Activated naive CD8-positive, alpha-beta T cell treated with anti-CD3 and anti-CD28 coated beads, Interleukin-2, amount 10 ng/mL, durations not matched to agents 7 days and 5 days (primary cell): ENCODE results near the gene ENTPD3. TPM values are rescaled to one million over a fixed set of nuclear protein-coding genes. Genes with fewer than 3 reads are reported as not detected.

Experiments used
- ATAC-seq: fragments of 150-1000 bp; cut with Tn5 transposase; one replicate; pipeline ENCODE4 v1.10.0; 2021; ENCODE audit warnings: low read depth, moderate library complexity
- POLR2A ChIA-PET: fragments of 350-600 bp; sonication (Branson Sonifier 250); formaldehyde crosslinking; loops from one replicate; lab custom pipeline; 2021; ENCODE audit warnings: antibody characterized with exemption; lab: Charles Lee
- DNase-seq: peaks from one replicate; pipeline ENCODE4 v3.0.0; 2021
- H3K27ac Mint-ChIP-seq: one replicate; pipeline ENCODE4 v1.8.0; 2022; ENCODE audit warnings: mild to moderate bottlenecking, mixed read lengths
- H3K27me3 Mint-ChIP-seq: one replicate; pipeline ENCODE4 v1.8.0; 2022; ENCODE audit warnings: mild to moderate bottlenecking, moderate library complexity, mixed read lengths
- H3K36me3 Mint-ChIP-seq: one replicate; pipeline ENCODE4 v1.8.0; 2021; ENCODE audit warnings: mild to moderate bottlenecking, mixed read lengths
- H3K4me1 Mint-ChIP-seq: one replicate; pipeline ENCODE4 v1.8.0; 2021; ENCODE audit warnings: mixed read lengths
- H3K4me3 Mint-ChIP-seq: one replicate; pipeline ENCODE4 v1.8.0; 2022; ENCODE audit warnings: mild to moderate bottlenecking, moderate library complexity, mixed read lengths
- H3K9me3 Mint-ChIP-seq: one replicate; pipeline ENCODE4 v1.8.0; 2021; ENCODE audit warnings: mixed read lengths
- total RNA-seq, 2 experiments: library from RNA; stranded (reverse); gene quantifications; one replicate each; pipeline ENCODE4 v1.2.3, GENCODE V29; 2021

The ENTPD3 gene
- total RNA-seq, 2 experiments from 2014 or later: not detected

GRCh38 chr3:40427045-40427669 is 40.2 kb downstream of the ENTPD3 start:
- DNase-seq: no peak
- no peak overlapping the region for H3K27ac Mint-ChIP-seq
- no peaks in the 10 kb centered on the region for H3K9me3 Mint-ChIP-seq
- no peak for ATAC-seq
- H3K36me3 Mint-ChIP-seq: no peaks in the 10 kb centered on the region
- no peaks in the 10 kb centered on the region for H3K27me3 Mint-ChIP-seq
- POLR2A ChIA-PET: no interaction called here
- peaks cover 6% of the 10 kb centered on the region for H3K4me1 Mint-ChIP-seq
- no peak overlapping the region for H3K4me3 Mint-ChIP-seq

GRCh38 chr3:40432793-40433192 is 45.8 kb downstream of the ENTPD3 start:
- H3K27ac Mint-ChIP-seq: no peak overlapping the region
- ATAC-seq (no peak), DNase-seq (no peak)
- no peaks in the 10 kb centered on the region for H3K9me3 Mint-ChIP-seq
- H3K27me3 Mint-ChIP-seq: no peaks in the 10 kb centered on the region
- H3K4me3 Mint-ChIP-seq: no peak overlapping the region
- POLR2A ChIA-PET: interaction anchor here (0.5 kb wide), 1 partner anchor 80 kb away, joined by 3 read pairs; no protein-coding TSS in a partner anchor
- H3K4me1 Mint-ChIP-seq: no peaks in the 10 kb centered on the region
- peaks cover 3% of the 10 kb centered on the region for H3K36me3 Mint-ChIP-seq

GRCh38 chr3:40437889-40438288 is 50.9 kb downstream of the ENTPD3 start:
- H3K4me1 Mint-ChIP-seq: no peaks in the 10 kb centered on the region
- no peak for ATAC-seq

GRCh38 chr3:40445062-40445461 is 58.1 kb downstream of the ENTPD3 start:
- Mint-ChIP-seq H3K4me3 (no peak overlapping the region), H3K27ac (no peak overlapping the region), H3K4me1 (no peaks in the 10 kb centered on the region), H3K9me3 (no peaks in the 10 kb centered on the region), H3K36me3 (peaks cover under 1% of the 10 kb centered on the region), H3K27me3 (no peaks in the 10 kb centered on the region)
- no peak for ATAC-seq
- POLR2A ChIA-PET: no interaction called here
- DNase-seq: no peak

More at GRCh38 chr3:40437889-40438288, 50.9 kb downstream of the ENTPD3 start:
- no peak for DNase-seq
- H3K27me3 Mint-ChIP-seq: no peaks in the 10 kb centered on the region
- POLR2A ChIA-PET: no interaction called here
- H3K36me3 Mint-ChIP-seq: peaks cover 3% of the 10 kb centered on the region
- no peak overlapping the region for H3K27ac Mint-ChIP-seq
- H3K9me3 Mint-ChIP-seq: no peaks in the 10 kb centered on the region
- no peak overlapping the region for H3K4me3 Mint-ChIP-seq

GRCh38 chr3:40445880-40446279 is 58.9 kb downstream of the ENTPD3 start:
- Mint-ChIP-seq H3K4me3 (no peak overlapping the region), H3K27me3 (no peaks in the 10 kb centered on the region), H3K27ac (no peak overlapping the region), H3K9me3 (no peaks in the 10 kb centered on the region), H3K36me3 (peaks cover 2% of the 10 kb centered on the region), H3K4me1 (no peaks in the 10 kb centered on the region)
- no peak for DNase-seq
- ATAC-seq: no peak
- POLR2A ChIA-PET: no interaction called here

GRCh38 chr3:40450438-40450837 is 63.5 kb downstream of the ENTPD3 start:
- no peaks in the 10 kb centered on the region for H3K27me3 Mint-ChIP-seq
- H3K4me1 Mint-ChIP-seq: peaks cover 18% of the 10 kb centered on the region
- no peak overlapping the region for H3K27ac Mint-ChIP-seq
- no peaks in the 10 kb centered on the region for H3K9me3 Mint-ChIP-seq
- POLR2A ChIA-PET: no interaction called here
- ATAC-seq: no peak
- no peak overlapping the region for H3K4me3 Mint-ChIP-seq
- peaks cover 2% of the 10 kb centered on the region for H3K36me3 Mint-ChIP-seq
- no peak for DNase-seq

- POLR2A ChIA-PET: interaction anchor here (1.6 to 2.9 kb wide), 2 partner anchors 31 to 54 kb away, joined by 6 to 14 read pairs; partner anchors contain the start of gene ZNF620
- no peaks in the 10 kb centered on the region for H3K9me3 Mint-ChIP-seq
- no peak overlapping the region for H3K4me3 Mint-ChIP-seq
- ATAC-seq: no peak
- H3K36me3 Mint-ChIP-seq: peaks cover 2% of the 10 kb centered on the region
- DNase-seq: no peak
- H3K4me1 Mint-ChIP-seq: peaks cover 20% of the 10 kb centered on the region
- H3K27ac Mint-ChIP-seq: no peak overlapping the region
- H3K27me3 Mint-ChIP-seq: no peaks in the 10 kb centered on the region
These were observed 64.6 kb downstream of the ENTPD3 start for GRCh38 chr3:40451551-40451950.

GRCh38 chr3:40452057-40452456 is 65.1 kb downstream of the ENTPD3 start:
- no peaks in the 10 kb centered on the region for H3K27me3 Mint-ChIP-seq
- H3K4me1 Mint-ChIP-seq: peaks cover 22% of the 10 kb centered on the region
- POLR2A ChIA-PET: interaction anchor here (1.0 to 3.0 kb wide), 8 partner anchors 9 to 747 kb away, joined by 3 to 22 read pairs (median 8); partner anchors contain the start of genes CTNNB1, ZNF619, ZNF620 and ZNF621
- DNase-seq (no peak), ATAC-seq (no peak)
- H3K36me3 Mint-ChIP-seq: peaks cover 2% of the 10 kb centered on the region
- no peaks in the 10 kb centered on the region for H3K9me3 Mint-ChIP-seq
- H3K4me3 Mint-ChIP-seq: peak overlapping the region; percentile 86
- H3K27ac Mint-ChIP-seq: peak overlapping the region; percentile 98

GRCh38 chr3:40452562-40452875 is 65.5 kb downstream of the ENTPD3 start:
- peak overlapping the region; percentile 86 for H3K4me3 Mint-ChIP-seq
- POLR2A ChIA-PET: interaction anchor here (0.6 to 3.0 kb wide), 9 partner anchors 9 to 747 kb away, joined by 3 to 22 read pairs (median 7); partner anchors contain the start of genes CTNNB1, ZNF619, ZNF620 and ZNF621
- no peak for ATAC-seq

GRCh38 chr3:40452876-40453730 is 66.1 kb downstream of the ENTPD3 start:
- POLR2A ChIA-PET: interaction anchor here (0.6 to 3.0 kb wide), 11 partner anchors 8 to 746 kb away, joined by 3 to 22 read pairs (median 7); partner anchors contain the start of genes CTNNB1, ZNF619, ZNF620 and ZNF621
- Mint-ChIP-seq H3K36me3 (peaks cover 6% of the 10 kb centered on the region), H3K9me3 (no peaks in the 10 kb centered on the region), H3K4me1 (peaks cover 27% of the 10 kb centered on the region), H3K27ac (peak overlapping the region; percentile 98), H3K4me3 (peak overlapping the region; percentile 86), H3K27me3 (no peaks in the 10 kb centered on the region)
- peak; percentile 88 for DNase-seq
- ATAC-seq: peak; percentile 92

More at GRCh38 chr3:40452562-40452875, 65.5 kb downstream of the ENTPD3 start:
- peaks cover 2% of the 10 kb centered on the region for H3K36me3 Mint-ChIP-seq
- no peaks in the 10 kb centered on the region for H3K27me3 Mint-ChIP-seq
- peaks cover 23% of the 10 kb centered on the region for H3K4me1 Mint-ChIP-seq
- H3K27ac Mint-ChIP-seq: peak overlapping the region; percentile 98
- no peaks in the 10 kb centered on the region for H3K9me3 Mint-ChIP-seq
- DNase-seq: no peak

- no peak for ATAC-seq
- H3K9me3 Mint-ChIP-seq: no peaks in the 10 kb centered on the region
- H3K4me1 Mint-ChIP-seq: peaks cover 35% of the 10 kb centered on the region
- H3K27ac Mint-ChIP-seq: peak overlapping the region; percentile 98
- peak overlapping the region; percentile 86 for H3K4me3 Mint-ChIP-seq
- DNase-seq: no peak
- no peaks in the 10 kb centered on the region for H3K27me3 Mint-ChIP-seq
- H3K36me3 Mint-ChIP-seq: peaks cover 13% of the 10 kb centered on the region
- POLR2A ChIA-PET: interaction anchor here (0.6 to 3.0 kb wide), 7 partner anchors 11 to 745 kb away, joined by 3 to 22 read pairs (median 10); partner anchors contain the start of genes CTNNB1, ZNF620 and ZNF621
These were observed 66.9 kb downstream of the ENTPD3 start for GRCh38 chr3:40453933-40454332.

GRCh38 chr3:40455328-40455727 is 68.3 kb downstream of the ENTPD3 start:
- Mint-ChIP-seq H3K36me3 (peaks cover 16% of the 10 kb centered on the region), H3K4me3 (peak overlapping the region; percentile 93), H3K4me1 (peaks cover 38% of the 10 kb centered on the region), H3K27me3 (no peaks in the 10 kb centered on the region), H3K9me3 (no peaks in the 10 kb centered on the region), H3K27ac (no peak overlapping the region)
- no peak for DNase-seq
- no peak for ATAC-seq
- POLR2A ChIA-PET: no interaction called here

- peaks cover 41% of the 10 kb centered on the region for H3K4me1 Mint-ChIP-seq
These were observed 69.4 kb downstream of the ENTPD3 start for GRCh38 chr3:40456279-40456939.

More at GRCh38 chr3:40456279-40456939, 69.4 kb downstream of the ENTPD3 start:
- POLR2A ChIA-PET: interaction anchor here (0.5 to 2.1 kb wide), 11 partner anchors 9 to 1550 kb away, joined by 3 to 25 read pairs (median 6); partner anchors contain the start of genes CTNNB1, EIF1B, ZNF619 and ZNF620
- DNase-seq (no peak), ATAC-seq (no peak)
- no peaks in the 10 kb centered on the region for H3K9me3 Mint-ChIP-seq
- H3K27ac Mint-ChIP-seq: peak overlapping the region; percentile 94
- H3K36me3 Mint-ChIP-seq: peaks cover 21% of the 10 kb centered on the region
- H3K27me3 Mint-ChIP-seq: no peaks in the 10 kb centered on the region
- peak overlapping the region; percentile 93 for H3K4me3 Mint-ChIP-seq
